HG03469 (cell line): Measurements from ENCODE around the gene SMYD5.
"Not testable (repeated sequence)": the region's sequence is repeated elsewhere in the genome, so short reads cannot be mapped to it uniquely, and the experiment has no call there.

Experiments used
- ATAC-seq: cut with Tn5 transposase; IDR thresholded peaks from one replicate; pipeline ENCODE4 v1.9.1; 2021; ENCODE audit warnings: mild to moderate bottlenecking, moderate library complexity, moderate number of reproducible peaks; ENCODE audit not compliant: unreplicated experiment

SMYD5 gene

GRCh38 chr2:73214120-73215035 lies at the start of gene SMYD5:
TSS of gene SMYD5 (plus strand) at chr2:73214245. CDS start at chr2:73214267, 22 bp downstream.
- ATAC-seq, result peak; percentile 88

GRCh38 chr2:73165978-73166377 lies 48.1 kb upstream of the SMYD5 start:
- not testable (repeated sequence) for ATAC-seq

- not testable (repeated sequence) for ATAC-seq
Observed at GRCh38 chr2:73166813-73167212, 47.2 kb upstream of the SMYD5 start.

GRCh38 chr2:73168348-73168747 lies 45.7 kb upstream of the SMYD5 start:
- not testable (repeated sequence) for ATAC-seq

GRCh38 chr2:73170341-73170740 lies 43.7 kb upstream of the SMYD5 start:
- not testable (repeated sequence) for ATAC-seq

GRCh38 chr2:73172963-73173362 lies 41.1 kb upstream of the SMYD5 start:
- ATAC-seq, result no peak

- no peak for ATAC-seq
Observed at GRCh38 chr2:73173781-73174180, 40.3 kb upstream of the SMYD5 start.

DNA sequence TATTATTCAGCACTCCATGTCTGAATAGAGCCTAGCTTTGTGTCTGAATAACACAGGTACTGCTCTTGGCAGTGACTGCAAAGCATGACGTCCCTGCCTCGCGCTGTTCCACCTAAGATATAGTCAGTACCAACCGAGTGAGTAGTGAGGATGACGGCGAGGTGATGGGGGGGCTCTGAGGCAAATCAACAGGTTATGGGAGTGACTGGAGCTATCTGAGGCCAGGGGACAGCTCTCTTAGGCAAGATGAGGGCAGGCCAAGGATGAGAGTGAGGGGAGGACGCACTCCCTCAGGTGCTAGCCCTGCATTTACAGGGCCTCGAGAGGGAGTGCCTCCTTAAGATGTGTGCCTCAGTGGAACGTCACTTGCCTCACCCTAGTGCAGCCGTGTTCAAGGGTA lies 39.8 kb upstream of the SMYD5 start:
- ATAC-seq, result no peak

GRCh38 chr2:73174941-73175662 lies 38.9 kb upstream of the SMYD5 start:
- no peak for ATAC-seq

GRCh38 chr2:73175663-73176204 lies 38.3 kb upstream of the SMYD5 start:
- ATAC-seq, result no peak

- ATAC-seq, result no peak
Observed at GRCh38 chr2:73176205-73176880, 37.7 kb upstream of the SMYD5 start.

- peak; percentile 63 for ATAC-seq
Observed at GRCh38 chr2:73176881-73177644, 37.0 kb upstream of the SMYD5 start.

DNA sequence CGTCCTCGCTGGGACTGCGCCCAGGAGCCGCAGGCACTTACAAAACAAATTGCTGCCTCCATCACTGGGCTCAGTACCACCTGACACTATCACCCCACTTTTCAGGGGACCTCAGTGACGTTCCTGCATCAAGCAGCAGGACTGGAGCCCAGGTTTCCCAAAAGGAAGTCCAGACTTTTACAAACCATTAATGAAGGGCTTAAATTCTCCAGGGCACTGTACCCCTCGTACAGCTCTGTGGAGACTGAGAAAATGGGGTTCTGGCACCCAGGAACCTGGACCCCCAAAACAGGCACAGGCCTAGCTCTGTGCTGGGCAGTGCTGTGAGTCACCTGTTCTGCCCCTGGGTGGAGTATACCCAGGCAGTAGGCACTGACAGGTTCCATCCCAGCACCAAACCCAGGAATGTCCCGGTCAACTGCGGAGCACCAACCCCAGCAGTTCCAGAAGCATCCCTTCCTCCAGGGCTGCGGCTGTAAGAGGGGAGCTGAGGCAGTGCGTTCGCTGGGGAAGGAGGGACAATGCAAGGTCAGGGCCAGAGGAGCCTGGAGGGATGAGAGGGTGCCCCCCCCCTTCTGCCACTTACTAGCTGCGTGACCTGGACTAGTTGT lies 36.3 kb upstream of the SMYD5 start:
- ATAC-seq, result no peak

GRCh38 chr2:73185965-73186364 lies 28.1 kb upstream of the SMYD5 start:
- ATAC-seq, result no peak

- no peak for ATAC-seq
Observed at GRCh38 chr2:73187549-73187948, 26.5 kb upstream of the SMYD5 start.

- no peak for ATAC-seq
Observed at GRCh38 chr2:73197579-73197978, 16.5 kb upstream of the SMYD5 start.

DNA sequence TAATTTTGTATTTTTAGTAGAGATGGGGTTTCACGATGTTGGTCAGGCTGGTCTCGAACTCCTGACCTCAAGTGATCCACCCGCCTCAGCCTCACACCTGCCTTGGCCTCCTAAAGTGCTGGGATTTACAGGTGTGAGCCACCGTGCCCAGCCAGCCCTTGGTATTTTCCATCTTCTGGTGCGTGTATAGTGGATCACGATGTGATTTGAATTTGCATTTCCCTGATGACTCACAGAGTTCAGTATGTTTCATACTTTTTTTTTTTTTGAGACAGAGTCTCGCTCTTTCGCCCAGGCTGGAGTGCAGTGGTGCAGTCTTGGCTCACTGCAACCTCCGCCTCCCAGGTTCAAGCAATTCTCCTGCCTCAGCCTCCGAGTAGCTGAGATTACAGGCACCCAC lies 13.8 kb upstream of the SMYD5 start:
- not testable (repeated sequence) for ATAC-seq

DNA sequence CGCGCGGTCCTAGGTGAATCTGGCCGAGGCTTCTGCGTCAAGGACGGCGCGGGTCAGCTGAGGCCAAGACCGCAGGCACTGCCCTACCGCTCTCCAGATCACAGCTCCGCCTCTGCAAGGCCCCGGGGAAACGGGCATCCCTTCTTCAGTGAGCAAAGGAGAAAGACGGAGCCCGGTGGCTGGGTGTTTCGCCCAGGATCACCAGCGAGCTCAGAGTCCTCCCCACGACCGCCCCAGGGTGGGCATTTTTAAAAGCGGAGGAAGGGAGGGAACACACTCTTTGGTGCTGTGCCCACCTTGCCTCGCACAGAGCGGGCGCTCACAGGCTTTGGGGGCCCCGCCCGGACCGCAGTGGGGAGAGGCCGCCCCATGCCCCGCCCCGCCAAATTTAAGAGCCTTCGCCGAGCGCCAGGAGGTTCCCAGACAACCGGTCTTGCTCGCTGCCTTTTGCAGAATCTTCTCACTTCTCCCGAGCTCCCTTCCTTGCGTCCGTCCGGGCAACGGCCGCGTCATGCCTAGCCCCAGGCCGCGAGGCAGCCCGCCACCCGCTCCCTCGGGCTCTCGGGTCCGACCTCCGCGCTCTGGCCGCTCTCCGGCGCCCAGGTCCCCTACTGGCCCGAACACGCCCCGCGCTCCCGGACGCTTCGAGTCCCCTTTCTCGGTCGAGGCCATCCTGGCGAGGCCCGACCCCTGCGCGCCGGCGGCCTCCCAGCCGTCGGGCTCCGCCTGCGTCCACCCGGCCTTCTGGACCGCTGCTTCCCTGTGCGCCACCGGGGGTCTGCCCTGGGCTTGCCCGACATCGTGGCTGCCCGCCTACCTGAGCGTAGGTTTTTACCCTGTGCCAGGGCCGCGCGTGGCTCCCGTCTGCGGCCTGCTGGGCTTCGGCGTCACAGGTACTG lies 11.6 kb upstream of the SMYD5 start, which contains the start of gene NOTO:
NOTO (plus strand) TSS at position 419 of the 899 bp plus-strand sequence; CDS start at position 512, 93 bp downstream.
- ATAC-seq, result no peak
